Measurements from ENCODE around the gene CTAGE1.
"Not testable (repeated sequence)": the region's sequence is repeated elsewhere in the genome, so short reads cannot be mapped to it uniquely, and the experiment has no call there.

CTAGE1 gene

GRCh38 chr18:22417496-22418188 is at the start of gene CTAGE1:
CTAGE1 (minus strand) TSS chr18:22417915; CDS start chr18:22417811, 104 bp downstream.
- DNase-seq: no peak

GRCh38 chr18:22466608-22467395 is 49.1 kb upstream of the CTAGE1 start:
- no peak for DNase-seq

GRCh38 chr18:22465859-22466457 is 48.2 kb upstream of the CTAGE1 start:
- no peak for DNase-seq

- no peak for DNase-seq
These were observed 45.4 kb upstream of the CTAGE1 start for GRCh38 chr18:22463076-22463475.

GRCh38 chr18:22459491-22459890 is 41.8 kb upstream of the CTAGE1 start:
- no peak for DNase-seq

GRCh38 chr18:22457524-22457923 is 39.8 kb upstream of the CTAGE1 start:
- DNase-seq: no peak

GRCh38 chr18:22456547-22456946 is 38.8 kb upstream of the CTAGE1 start:
- DNase-seq: no peak

- DNase-seq: no peak
These were observed 38.4 kb upstream of the CTAGE1 start for GRCh38 chr18:22456116-22456480.

GRCh38 chr18:22455425-22456115 is 37.9 kb upstream of the CTAGE1 start:
- no peak for DNase-seq

GRCh38 chr18:22453315-22453714 is 35.6 kb upstream of the CTAGE1 start:
- no peak for DNase-seq

GRCh38 chr18:22452226-22452668 is 34.5 kb upstream of the CTAGE1 start:
- DNase-seq: no peak

- DNase-seq: no peak
These were observed 34.1 kb upstream of the CTAGE1 start for GRCh38 chr18:22451796-22452195.

- not testable (repeated sequence) for DNase-seq
These were observed 33.1 kb upstream of the CTAGE1 start for GRCh38 chr18:22450766-22451165.

- DNase-seq: not testable (repeated sequence)
These were observed 32.6 kb upstream of the CTAGE1 start for GRCh38 chr18:22450318-22450717.

GRCh38 chr18:22449753-22450152 is 32.0 kb upstream of the CTAGE1 start:
- DNase-seq: not testable (repeated sequence)

- no peak for DNase-seq
These were observed 30.5 kb upstream of the CTAGE1 start for GRCh38 chr18:22448238-22448637.

GRCh38 chr18:22447792-22448191 is 30.1 kb upstream of the CTAGE1 start:
- no peak for DNase-seq

- DNase-seq: no peak
These were observed 29.2 kb upstream of the CTAGE1 start for GRCh38 chr18:22446911-22447310.

- DNase-seq: no peak
These were observed 28.6 kb upstream of the CTAGE1 start for GRCh38 chr18:22446325-22446724.

- DNase-seq: no peak
These were observed 23.9 kb upstream of the CTAGE1 start for GRCh38 chr18:22441638-22442037.

GRCh38 chr18:22439447-22439846 is 21.7 kb upstream of the CTAGE1 start:
- no peak for DNase-seq

GRCh38 chr18:22436136-22436535 is 18.4 kb upstream of the CTAGE1 start:
- DNase-seq: no peak

GRCh38 chr18:22434973-22435608 is 17.4 kb upstream of the CTAGE1 start:
- DNase-seq: no peak

Data from activated effector memory CD4-positive, alpha-beta T cell treated with anti-CD3 and anti-CD28 coated beads, Interleukin-2, amount 50 U/mL, for 16 hours (primary cell).